GF-D8 (cell line): ENCODE results near the gene POU2F1.
"Not testable (repeated sequence)": the region's sequence is repeated elsewhere in the genome, so short reads cannot be mapped to it uniquely, and the experiment has no call there.

Experiments
- DNase-seq: peaks from one replicate; lab custom pipeline; 2025; lab: John Stamatoyannopoulos, UW

The POU2F1 gene

DNA sequence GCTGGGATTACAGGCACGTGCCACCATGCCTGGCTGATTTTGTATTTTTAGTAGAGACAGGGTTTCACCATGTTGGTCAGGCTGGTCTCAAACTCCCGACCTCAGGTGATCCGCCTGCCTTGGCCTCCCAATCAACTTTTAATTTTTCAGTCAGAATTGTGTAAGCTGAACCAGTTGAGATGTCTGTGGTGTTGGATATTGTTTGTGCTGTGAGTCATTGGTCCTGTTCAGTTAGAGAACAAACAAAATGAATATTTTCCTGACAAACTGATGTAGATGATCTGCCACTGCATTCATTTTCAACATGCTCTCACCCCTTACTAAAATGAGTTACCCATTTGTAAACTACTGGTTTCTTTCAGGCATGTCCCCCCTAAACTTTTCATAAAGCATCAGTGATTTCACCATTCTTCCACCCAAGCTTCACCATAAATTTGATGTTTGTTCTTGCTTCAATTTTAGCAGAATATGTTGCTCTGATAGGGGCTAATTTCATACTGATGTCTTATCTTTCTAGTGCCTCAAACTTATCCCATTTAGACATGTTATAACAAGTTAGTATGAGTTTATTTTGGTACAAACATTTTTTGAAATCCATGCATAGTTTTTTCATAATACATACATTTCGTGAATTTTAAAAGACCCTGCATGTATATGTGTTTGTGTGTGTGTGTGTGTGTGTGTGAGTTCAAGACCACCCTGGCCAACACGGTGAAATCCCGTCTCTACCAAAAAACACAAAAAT, 15.2 kb upstream of the POU2F1 start:
- DNase-seq: not testable (repeated sequence)

DNA sequence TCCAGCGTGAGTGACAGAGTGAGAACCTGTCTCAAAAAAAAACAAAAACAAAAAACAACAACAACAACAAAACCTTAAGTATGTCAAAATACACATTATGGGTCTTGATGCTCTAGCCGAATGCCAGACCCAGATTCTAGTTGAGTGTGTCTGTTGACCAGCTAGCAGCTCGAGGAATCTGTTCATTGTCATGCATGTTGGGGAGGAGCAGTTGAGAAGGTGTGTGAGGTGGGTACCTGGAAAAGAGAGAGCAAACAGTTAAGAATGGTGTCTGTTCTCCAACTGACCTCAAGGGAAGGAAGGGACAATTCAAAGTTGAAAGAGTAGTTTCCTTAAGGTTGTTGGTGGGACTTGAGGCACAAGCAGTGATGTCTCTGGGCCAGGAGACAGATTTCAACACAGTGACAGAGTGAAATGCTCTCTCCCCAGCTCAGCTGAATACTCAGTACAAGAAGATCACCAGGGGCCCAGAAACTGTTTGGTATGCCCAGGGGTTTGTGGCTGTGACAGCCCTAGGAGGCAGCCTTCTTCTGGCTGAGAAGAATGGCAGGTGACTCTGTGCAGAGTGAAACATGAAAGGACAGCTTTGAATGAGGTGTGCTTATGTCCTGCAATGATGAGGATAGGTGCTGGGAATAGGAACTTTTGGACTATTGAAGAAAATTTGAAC, 14.4 kb upstream of the POU2F1 start:
- DNase-seq: no peak

DNA sequence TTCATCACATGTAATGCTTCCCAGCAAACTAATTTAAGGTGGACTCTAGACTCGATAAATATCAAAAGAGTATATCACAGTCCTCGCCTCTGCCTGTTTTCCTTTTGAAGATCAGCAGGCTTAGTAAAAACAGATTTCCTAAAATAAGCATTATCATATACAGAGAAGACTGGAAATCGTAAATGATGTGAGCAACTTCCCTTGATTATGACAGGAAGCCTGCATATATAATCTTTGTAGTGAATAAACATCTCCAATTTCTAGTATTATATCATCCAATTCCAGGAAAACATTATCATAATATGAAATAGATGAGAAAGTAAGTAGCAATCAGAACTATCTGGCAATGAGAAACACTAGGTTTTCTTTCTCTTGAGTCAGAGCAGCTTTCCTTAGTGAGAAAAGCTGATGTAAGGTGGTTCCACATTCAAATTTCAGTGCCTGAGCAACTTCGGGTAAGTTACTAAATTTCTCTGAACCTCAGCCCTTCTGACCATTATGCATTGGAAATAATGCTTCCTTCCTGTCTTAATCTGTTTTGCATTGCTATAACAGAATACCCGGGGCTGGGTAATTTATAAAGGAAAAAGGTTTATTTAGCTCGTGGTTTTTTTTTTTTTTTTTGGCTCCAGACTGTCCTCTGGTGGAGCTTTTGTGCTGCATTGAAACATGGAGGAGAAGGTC, 12.6 kb upstream of the POU2F1 start:
- DNase-seq: no peak

DNA sequence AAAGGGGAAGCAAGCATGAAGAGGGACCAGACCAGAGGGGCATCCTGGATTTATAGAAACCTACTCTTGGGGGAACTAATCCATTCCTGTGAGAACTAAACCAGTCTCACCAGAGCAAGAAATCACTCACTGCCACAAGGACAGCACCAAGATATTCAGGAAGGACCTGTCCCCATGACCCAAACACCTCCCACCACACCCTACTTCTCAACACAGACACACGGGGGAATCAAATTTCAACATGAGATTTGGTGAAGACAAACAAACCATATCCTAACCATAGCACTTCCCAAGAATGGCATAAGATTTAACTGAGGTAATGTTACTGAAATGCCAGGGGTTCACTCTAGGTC, 12.1 kb upstream of the POU2F1 start:
- no peak for DNase-seq

DNA sequence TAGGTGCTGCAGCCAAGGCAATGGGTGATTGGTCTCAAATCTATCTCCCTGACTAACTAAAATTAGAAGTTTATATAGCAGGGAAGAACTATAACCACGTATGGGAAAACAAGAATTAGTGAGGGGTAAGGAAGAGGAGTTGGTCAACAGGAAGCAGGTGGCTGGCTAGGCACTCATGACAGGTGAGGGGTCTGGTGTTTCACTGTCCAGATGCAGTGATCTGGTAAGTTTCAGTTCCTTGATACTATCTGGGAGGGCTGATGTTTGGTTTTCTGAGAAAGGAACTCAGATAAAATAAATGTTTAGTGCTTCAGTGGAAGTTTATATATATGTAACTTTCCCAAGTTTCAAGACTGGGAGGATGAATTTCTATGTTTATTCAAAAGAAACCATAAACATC, 11.6 kb upstream of the POU2F1 start:
- DNase-seq: no peak

DNA sequence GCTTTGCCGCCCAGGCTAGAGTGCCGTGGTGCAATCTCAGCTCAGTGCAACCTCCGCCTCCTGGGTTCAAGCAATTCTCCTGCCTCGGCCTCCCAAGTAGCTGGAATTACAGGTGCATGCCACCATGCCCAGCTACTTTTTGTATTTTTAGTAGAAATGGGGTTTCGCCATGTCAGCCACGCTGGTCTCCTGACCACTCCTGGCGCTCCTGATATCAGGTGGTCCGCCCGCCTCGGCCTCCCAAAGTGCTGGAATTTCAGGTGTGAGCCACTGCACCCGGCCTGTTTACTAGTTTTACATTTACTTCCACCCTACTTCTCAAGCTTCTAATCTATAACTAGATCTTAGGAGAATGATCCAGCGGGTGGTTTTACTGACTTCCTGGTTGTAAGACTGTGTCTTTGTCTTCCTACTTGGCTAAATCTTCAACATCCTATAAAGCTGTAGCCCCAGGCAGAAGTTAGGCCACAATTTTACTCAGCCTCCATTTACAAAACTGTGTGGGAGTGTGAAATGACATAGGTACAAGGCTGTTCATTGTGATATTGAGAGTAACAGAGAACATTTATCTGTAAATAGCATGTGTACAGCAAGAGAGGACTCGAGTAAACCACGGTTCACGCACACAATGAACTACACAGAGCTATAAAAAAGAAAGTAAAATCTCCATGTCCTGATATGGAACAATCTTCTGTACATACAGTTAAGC, 9.6 kb upstream of the POU2F1 start:
- DNase-seq: no peak

DNA sequence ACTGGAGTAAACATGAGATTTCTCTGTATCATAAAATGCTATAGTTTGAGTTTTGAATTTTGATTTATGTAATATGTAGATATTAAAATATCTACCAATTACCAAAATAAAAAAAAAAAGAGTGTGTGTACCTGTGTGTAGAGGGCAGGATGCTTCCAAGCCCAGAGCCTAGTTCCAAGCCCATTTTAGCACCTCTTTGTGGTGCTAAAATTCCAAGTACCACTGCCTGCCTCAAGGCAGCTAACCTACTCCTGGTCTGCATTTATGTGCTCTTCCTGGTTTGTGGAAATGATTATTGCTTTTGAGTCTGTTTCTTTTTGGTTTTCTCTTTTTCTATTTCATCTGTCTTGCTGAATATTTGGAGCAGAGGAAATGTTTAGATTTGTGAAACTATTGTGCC, 8.7 kb upstream of the POU2F1 start:
- no peak for DNase-seq

DNA sequence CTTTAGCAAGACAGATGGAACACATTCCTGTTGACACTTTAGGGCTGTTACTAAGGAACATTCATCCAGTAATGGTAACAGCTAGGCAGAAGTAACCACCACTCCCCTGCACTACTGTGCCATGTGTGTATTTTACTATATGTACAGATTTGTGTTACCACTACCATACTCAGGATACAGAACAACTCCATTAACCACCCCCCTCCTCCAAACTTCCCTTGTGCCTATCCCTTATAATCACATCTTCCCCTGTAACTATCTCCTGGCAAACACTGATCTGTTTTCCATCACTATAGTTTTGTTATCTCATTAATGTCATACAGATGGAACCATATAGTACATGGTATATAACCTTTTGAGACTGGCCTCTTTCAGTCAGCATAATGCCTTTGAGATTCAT, 3.9 kb upstream of the POU2F1 start:
- DNase-seq: no peak

DNA sequence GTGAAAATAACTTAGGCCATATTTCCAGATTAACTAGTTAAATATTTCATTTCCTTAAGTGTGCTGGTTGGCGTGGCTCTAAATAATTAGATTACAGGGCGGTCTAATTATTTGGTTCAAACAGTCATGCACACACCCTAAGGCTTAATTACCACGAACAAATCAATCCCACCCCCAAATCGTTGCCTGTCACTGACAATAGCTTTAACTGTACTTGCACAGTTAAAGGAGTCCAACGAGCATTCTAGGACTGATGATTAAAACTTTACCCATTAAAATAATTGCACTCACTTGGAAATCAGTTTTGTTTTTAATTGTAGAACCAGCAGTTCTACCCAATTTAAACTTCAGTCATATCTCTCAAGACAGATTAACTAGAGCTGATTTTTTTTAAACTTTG, 1.5 kb upstream of the POU2F1 start:
- no peak for DNase-seq

DNA sequence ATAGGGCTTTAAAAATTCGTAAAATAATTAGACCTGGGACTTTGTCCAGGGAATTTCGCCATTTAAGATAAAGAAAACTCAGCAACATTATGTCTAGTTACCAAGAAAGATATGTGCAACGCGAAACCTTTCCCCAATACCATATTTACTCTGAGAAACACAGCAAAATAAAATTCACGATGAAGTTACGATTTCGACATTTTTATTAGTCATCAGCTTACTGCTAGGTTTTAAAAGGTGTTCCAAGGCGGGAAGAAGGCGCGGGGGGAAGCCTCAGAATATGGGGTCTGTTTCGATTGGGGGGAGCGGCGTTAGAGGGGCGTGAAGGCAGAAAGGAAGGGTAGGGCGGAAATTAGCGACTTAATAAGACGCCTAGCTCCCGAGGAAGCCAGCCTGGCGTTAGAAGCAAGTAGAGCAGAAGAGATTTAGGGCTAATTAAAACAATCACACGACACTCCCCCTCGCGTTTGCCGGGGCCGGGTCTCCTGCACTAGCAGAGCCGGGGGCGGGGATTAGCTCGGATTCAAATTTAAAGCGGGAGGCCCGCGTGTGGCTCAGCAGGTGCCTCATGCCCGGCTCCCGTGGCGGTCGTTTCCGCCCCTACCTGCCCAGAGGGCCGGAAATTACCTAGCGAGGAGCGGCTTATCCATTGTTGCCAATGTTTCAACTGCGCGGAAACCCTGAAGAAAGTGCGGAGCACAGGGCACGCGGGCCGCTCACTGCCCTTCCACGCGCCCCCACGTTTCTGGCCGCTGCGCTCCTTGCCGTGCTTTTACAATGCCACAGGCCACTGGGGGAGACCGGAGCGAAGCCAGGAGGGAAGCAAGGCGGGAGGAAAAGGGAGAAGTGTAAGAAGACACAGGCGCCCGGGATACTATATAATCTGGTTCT, 795 bp upstream of the POU2F1 start:
- peak; percentile 71 for DNase-seq

DNA sequence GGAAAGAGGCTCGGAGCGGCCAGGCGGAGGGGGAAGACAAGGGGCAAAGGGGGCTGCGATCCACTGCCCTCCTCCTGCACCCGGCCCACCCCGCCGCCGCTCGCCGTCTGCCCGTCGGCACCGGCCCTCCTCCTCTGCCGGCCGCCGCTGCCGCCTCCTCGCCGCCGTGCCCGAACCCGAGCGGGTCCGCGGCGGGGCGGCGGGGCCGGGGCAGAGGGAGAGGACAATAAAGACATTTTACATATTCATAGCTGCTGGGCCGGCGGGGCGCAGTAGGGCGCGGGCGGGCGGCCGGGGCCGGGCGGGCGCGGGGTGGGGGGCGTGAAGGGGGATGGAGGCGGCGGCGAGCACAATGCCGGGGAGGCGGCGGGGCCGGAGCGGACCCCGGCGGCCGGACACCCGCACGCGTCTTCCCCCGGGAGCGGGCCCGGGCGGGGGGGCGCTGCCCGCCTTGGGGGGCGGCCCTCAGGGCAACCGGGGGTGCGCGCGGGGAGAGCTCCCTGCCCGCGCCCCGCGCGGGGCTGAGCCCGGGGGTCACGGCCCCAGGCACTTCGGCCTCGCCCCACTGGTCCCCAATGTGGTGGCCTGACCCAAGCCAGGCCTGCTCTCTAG, 546 bp downstream of the POU2F1 start:
- no peak for DNase-seq

DNA sequence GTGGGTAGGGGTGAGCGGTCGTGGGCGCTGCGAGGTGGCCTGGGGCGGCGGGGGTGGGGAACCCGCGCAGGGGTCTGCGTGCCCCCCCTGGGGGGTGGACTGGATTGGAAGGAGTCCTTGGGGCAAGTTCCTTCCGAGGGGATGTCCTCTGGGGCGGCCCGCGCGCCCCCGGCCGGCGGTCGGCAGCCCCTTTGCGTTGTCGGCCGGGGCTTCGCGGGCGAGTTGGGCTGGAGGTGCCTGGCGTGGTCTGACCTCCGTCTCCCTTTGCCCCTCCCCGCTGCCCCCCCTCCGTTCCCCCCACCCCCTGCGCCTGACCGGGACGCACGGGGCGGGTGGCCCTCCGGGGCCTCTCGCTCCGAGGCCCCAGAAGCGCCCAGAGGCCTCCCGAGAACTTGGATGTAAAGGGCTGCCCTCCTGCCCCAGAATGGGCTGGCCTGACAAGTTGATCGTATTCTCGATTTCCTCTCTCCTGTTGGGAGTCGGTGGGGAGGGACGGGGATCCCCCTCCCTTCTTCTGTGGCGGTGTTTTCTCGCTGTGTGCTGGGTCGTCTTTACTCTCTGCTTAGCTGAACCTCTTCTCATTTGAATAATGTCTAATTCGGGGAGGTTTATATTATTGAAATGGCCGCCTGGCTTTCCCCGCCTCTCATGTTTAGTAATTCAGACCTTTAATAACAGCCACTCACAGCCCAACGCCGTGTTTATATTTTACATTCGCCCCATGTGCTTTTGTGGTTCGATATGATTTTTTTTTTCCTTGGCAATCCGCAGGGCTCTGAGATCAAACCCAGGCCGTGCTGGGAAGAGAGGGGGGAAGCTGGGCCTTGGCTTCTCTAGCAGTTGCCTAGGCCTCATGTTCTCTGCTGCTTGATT, 1.3 kb downstream of the POU2F1 start:
- DNase-seq: peak; percentile 80

DNA sequence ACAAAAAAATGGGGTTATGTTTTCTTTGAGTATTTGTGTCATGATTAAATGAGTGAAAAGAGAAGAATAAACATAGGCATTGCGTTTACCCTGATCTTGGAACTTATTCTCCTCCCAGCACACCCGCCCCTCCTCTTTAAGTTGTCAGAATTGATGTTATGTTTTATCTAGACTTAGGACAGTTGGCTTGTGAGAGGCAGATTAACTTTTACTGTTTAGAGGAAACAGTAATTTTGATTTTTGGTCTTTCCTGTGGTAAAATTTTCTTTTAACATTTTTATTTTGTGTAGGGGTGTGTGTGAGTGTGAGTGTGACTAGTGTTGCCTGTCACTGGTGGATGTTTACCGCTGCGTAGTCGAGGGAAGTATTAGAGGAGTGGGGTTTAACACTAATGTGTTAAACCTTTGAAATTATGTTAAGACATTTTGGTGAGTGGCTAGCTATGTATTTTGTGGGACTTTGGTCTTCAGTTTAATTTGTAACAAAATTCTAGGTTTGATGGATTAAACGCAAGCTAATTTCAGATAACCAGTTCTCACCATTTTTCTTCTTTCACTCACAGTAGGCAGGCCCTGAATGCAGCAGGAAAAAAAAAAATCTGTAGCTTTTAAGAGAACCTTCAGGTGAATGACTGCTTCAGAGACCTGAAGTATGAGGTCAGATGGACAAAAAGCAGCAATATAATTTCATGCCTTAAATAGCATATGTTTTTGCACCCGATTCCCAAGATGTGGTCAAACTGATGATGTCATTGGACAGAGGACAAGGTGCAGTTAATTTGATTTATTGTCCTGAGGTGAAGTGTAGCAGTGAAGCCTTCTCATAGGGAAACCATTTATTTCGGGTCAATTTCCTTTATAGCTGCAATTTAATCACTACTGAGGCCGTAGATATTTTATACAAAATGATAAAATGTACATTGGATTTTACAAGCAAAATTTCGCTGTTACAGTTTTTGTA, 2.7 kb downstream of the POU2F1 start:
- no peak for DNase-seq

DNA sequence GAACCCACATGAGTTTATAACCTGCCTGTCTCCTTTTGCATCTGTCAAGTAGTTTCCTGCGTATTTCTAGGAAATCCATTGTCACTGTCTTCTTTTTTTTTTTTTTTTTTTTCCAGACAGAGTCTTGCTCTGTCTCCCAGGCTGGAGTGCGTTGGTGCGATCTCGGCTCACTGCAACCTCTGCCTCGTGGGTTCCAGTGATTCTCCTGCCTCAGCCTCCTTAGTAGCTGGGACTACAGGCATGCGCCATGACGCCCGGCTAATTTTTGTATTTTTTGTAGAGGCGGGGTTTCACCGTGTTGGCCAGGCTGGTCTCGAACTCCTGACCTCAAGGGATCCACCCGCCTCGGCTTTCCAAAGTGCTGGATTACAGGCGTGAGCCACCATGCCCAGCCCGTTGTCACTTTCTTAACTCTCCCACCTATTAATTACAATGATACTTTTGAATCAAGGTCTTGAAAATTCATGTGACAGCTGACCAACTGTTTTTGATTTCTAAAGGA, 4.1 kb downstream of the POU2F1 start:
- not testable (repeated sequence) for DNase-seq

DNA sequence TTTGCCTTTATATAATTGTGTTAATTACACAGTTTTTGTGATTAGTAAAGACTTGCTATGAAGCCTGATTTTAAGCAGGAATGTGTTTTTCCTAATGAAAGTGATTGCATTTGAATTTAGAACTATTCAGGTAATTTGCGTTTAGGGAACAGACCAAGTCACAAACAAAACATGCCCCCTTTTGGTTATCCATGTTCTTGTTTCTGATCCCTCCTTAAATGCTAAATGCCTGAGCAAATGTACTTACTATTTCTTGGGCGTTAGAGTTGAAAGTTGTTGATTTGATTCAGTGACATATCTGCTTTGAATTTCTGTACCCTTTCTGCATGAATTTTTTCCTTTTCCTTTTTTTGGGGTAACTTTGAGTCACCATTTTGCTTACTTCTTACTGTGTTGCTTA, 5.2 kb downstream of the POU2F1 start:
- no peak for DNase-seq

DNA sequence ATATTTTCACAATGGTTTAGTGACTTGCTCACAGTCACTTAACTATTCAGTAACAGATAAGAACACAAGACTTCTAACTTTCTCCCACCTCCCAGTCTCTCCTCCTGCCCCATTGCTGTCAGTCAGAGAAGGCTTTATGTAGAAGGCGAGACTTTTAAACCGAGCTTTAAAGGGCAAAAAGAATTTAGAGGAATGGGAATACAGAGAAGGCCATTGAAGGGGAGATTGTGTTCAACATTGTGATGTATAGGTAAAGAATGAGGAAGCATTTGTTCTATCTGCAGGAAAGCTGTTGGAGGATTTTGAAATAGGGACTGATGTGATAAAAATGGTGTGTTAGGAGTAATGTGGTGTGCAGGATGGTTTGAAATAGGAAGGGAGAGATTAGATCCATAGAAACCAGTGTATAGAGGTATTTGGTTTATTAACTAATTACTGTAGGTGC, 7.3 kb downstream of the POU2F1 start:
- peak; percentile 80 for DNase-seq

DNA sequence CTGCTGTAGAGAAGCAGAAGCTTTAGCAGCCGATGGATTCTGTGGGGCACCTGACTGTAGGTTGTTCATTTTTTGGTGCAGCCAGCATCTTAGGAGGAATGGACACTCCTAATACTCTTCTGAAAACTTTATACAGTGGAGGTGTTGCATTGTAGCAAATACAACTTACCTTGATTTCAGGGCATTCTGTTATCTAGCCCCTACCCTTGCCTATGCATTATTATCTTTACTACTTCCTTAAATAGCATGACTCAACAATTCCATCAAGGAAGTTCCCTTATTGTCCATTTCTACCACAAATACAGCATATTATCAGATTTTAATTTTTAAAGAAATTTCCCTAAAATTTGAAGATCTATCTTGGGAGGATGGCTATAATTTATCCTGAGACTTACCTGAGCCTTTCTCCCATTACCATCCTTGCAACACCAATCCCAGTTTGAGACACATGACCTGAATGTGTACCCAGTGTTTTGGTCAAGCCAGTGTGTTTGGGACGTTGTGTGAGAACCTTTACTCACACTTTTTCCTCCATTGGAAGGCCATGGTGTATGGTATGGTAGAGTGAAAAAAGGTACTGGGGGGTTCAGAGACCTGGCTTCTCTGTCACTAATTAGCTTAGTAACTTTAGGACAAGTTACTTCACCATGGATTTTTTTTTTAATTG, 9.2 kb downstream of the POU2F1 start:
- peak; percentile 85 for DNase-seq

DNA sequence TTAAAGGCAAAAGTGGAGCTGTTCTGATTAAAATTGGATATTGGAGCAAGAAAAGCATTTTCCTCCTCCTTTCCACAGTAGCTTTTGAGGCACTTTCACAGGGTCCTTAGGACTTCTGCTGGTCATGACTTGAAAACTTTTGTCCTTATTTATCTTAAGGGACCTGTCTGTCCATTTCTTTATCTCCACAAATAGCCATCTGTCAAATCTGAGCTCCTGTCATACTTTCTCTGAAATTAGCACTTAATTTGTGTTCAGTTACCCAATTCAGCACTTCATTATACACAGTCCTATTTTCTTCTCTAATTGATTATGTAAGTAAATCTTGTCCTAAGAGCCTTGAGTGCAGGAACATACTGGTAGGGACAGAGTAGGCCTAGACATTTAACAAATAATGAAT, 9.8 kb downstream of the POU2F1 start:
- DNase-seq: no peak
